ENCODE measurements around the gene PEAK3.

PEAK3 gene

GRCh38 chr19:2236314-2237050, 45.5 kb downstream of the PEAK3 start, which contains the start of the genes PLEKHJ1 and SF3A2:
Gene PLEKHJ1, minus strand, starts transcription at chr19:2236329. Its CDS starts 81 bp downstream, at chr19:2236248.
Gene SF3A2, plus strand, starts transcription at chr19:2236824. Its CDS starts 6,595 bp downstream, at chr19:2243419.
- DNase-seq: peak; percentile 74 to 99 (median 96)

DNA sequence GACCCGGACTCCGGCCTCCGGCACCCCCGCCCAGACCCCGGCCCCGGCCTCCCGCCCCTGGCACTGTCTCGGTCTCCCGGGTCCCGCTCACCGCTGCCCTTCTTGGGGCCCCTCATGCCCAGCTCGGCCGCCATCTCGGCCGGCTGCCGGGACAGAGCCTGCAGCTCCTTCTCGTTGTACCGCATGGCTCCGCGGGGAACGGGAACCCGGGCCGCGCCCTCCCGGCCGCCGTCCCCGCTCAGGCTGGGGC, 46.0 kb downstream of the PEAK3 start:
- no peak for DNase-seq

DNA sequence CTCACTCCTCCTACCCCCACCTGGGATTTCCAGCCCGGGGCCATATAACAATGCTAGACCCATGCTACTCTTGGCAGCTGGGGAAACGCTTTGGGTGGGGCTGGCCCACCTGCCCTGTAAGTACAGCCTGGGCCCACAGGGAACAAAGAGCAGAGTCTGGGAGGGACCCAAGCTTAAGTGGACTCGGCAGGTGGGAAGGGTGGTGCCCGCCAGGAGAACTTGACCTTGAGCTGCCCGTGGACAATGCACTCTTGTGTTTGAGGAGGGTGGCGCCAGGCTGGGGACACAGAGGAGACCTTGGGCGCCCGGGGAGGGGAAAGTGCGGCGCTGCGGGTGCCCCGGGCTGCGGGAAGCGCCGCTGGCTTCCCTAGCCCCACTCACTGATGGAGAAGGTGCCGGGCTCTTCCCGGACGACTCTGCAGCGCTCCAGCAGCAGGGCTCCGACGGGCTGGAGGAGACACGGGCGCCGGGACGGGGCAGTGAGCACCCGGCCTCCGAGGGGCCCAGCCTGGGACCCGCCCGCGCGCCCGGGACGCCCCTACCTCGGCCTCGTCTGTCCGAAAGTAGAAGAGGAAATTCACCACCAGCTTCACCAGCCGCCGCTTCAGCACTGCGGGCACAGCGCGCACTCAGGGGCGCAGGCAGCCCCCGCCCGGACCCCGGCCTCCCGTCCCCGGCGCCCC, 46.5 kb downstream of the PEAK3 start:
- DNase-seq: peak in 3 of 14 donors; percentile 31 to 47 (median 34)

DNA sequence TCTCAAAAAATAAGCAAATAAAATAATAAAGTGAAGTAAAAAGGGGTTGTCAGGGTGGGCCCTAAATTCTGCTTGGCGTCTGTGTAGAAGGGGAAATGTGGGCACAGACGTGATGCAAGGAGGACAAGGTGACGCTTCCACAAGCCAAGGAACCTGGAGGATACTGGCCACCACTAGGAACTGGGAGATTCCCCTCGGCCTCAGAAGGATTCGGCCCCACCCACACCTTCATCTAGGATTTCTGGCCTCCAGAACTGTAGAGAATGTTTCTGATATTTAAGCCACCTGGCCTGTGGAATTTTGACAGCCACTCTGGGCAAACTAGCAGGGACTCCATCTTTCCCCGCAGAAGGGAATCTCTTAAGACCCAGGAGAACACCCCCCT, 47.0 kb downstream of the PEAK3 start:
- DNase-seq: no peak

DNA sequence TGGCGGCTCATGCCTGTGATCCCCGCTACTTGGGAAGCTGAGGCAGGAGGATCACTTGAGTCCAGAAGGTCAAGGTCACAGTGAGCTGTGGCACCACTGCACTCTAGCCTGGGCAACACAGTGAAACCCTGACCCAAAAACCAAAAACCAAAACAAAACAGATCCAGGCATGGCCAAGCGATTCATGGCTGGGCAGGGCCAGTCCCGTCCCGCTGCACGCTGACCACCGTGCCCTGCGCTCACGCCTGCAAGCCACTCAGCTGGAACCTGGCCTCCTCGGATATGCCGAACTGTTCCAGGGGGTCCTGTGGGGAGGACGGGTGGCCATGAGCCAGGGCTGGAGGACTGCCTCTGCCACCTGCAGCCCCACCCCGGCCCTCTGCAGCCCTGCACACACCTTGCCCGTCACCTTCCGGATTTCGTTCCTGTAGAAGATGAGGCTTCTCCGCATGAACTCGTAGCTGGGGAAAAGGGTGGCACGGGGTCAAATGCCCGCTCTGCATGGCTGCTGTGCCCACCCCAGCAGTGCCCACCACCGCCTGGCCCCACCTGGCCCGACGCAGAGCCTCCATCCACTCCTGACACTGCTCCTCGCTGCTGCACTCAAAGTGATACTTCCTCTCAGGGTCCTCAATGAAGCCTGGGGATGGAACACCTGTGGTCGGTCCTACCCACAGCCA, 48.2 kb downstream of the PEAK3 start:
- no peak for DNase-seq

- DNase-seq: no peak
Observed at GRCh38 chr19:2232286-2233151, 49.5 kb downstream of the PEAK3 start.

DNA sequence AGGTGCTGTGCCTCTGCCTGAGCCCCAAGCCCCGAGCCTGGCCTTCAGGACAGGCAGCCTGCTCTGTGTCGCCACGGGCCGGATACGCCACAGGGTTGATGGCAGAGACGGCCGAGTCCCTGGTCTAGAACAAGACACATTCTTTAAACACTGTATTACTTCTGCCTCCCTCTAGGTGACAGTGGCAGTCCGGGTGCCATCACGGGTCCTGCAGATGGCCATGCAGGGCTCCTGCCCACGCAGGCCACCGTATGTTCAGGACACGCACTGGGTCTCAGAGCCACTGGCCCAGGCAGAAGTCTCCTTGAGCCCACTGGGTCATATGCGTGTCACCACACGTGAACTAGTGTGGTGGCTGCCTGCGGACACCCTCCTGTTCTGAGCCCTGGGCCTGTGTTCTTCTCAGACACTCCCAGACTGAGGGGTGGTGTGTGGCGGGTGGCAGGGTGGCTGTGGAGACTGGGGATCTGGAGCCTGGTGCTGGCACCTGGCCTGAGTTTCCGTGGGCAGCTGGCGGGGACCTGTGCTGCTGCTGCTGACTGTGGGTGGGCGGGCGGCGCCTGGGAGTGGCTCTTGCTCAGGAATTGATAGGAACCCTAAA, 50.3 kb downstream of the PEAK3 start:
- DNase-seq: peak in 1 of 14 donors; percentile 16

- DNase-seq: no peak
Observed at GRCh38 chr19:2230807-2231533, 51.0 kb downstream of the PEAK3 start.

DNA sequence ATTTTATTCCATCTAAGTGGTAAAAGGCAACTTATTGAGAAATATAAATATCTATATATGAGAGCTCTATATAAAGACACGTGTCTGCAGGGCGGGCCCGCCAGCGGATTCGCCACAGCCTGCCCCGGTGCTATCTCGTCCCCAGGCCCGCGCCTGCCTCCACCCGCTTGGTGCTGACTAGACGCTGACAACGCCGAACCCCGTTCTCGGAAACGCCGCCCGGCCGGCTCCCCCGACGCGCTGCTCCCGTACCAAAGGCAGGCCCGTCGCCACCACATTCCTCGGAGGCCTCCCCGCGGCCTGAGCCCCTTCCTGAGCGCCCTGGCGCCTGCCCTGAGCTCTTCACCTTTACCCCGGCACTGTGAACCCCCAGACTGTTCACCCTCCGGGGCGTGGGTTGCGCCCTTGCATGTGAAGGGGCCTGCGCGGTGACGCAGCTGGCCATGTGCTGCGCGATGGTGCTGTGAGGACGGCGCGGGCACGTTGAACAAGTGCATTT, 51.9 kb downstream of the PEAK3 start:
- no peak for DNase-seq

- no peak for DNase-seq
Observed at GRCh38 chr19:2229103-2230032, 52.6 kb downstream of the PEAK3 start.

- DNase-seq: peak in 1 of 14 donors; percentile 9
Observed at GRCh38 chr19:2228157-2229030, 53.6 kb downstream of the PEAK3 start.

DNA sequence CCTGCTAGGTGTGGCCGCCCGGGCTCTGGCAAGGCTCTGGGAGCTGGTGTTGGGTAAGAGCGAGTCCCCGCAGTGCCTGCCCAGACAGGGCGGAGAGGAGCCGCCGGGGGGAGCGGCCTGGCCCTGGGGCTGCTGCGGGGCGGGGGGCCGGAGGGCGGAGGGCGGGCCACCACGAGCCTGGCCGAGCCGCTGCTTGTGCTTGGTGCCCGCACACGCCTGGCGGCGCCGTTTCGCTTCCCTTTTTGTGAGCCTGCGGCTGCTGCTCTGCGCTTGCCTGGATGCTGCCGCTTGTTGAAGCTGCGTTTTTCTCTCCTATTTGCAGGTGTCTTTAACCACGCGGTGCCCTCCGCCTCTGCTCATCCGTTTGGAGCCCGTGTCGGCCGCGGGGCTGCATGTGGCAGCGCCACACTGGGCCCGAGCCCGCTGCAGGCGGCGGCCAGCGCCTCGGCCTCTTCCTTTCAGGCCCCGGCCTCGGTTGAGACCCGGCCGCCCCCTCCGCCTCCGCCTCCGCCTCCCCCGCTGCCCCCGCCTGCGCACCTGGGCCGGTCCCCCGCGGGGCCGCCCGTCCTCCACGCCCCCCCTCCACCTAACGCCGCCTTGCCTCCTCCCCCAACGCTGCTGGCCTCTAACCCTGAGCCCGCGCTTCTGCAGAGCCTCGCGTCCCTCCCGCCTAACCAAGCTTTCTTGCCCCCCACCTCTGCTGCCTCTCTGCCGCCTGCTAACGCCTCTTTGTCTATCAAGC, 54.4 kb downstream of the PEAK3 start:
- DNase-seq: peak in 4 of 14 donors; percentile 6 to 53 (median 25)

- no peak for DNase-seq
Observed at GRCh38 chr19:2226840-2227360, 55.1 kb downstream of the PEAK3 start.

DNA sequence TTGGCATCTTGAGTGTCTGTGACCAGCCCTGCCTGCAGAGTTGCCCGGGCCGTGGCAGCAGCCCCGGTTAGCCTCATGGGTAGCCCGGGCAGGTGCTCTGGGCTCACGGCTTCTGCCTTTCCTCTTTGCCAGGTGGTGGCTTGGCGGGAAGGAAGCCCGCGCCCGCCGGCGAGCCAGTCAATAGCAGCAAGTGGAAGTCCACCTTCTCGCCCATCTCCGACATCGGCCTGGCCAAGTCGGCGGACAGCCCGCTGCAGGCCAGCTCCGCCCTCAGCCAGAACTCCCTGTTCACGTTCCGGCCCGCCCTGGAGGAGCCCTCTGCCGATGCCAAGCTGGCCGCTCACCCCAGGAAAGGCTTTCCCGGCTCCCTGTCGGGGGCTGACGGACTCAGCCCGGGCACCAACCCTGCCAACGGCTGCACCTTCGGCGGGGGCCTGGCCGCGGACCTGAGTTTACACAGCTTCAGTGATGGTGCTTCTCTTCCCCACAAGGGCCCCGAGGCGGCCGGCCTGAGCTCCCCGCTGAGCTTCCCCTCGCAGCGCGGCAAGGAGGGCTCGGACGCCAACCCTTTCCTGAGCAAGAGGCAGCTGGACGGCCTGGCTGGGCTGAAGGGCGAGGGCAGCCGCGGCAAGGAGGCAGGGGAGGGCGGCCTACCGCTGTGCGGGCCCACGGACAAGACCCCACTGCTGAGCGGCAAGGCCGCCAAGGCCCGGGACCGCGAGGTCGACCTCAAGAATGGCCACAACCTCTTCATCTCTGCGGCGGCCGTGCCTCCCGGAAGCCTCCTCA, 55.7 kb downstream of the PEAK3 start:
- peak in 2 of 14 donors; percentile 23 to 91 for DNase-seq

GRCh38 chr19:2225415-2226050, 56.4 kb downstream of the PEAK3 start:
- no peak for DNase-seq

DNA sequence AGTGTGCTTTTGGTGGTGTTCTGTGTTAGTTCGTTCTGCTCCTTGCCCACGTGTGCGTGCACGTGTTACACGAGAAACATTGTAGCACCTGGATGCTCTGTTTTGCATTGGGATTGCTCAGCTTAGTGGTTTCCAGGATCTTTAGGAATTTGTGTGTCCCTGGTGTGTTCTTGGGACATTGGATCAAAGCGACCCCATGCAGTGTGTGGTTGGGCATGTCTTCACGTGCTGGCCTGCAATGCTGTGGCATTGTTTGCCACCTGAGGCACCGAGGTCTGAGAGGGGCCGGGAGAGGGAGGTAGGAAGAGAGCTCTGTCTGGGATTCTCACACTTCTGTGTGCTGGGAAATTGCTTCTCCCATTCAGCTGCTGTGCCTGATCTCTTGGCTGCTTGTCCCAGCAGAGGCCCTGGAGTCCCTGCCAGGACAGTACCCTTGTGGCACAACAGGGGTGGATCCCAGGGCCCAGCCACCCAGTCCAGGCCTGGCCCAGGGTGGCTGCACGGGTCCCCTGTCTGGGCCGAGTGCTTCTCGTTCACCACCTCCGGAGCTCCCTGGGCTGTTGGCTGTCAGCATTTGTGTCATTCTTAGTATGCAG, 57.1 kb downstream of the PEAK3 start:
- no peak for DNase-seq
